ENCODE measurements around the gene PTPRN2.
"Not testable (repeated sequence)": the region's sequence is repeated elsewhere in the genome, so short reads cannot be mapped to it uniquely, and the experiment has no call there.

The PTPRN2 gene

DNA sequence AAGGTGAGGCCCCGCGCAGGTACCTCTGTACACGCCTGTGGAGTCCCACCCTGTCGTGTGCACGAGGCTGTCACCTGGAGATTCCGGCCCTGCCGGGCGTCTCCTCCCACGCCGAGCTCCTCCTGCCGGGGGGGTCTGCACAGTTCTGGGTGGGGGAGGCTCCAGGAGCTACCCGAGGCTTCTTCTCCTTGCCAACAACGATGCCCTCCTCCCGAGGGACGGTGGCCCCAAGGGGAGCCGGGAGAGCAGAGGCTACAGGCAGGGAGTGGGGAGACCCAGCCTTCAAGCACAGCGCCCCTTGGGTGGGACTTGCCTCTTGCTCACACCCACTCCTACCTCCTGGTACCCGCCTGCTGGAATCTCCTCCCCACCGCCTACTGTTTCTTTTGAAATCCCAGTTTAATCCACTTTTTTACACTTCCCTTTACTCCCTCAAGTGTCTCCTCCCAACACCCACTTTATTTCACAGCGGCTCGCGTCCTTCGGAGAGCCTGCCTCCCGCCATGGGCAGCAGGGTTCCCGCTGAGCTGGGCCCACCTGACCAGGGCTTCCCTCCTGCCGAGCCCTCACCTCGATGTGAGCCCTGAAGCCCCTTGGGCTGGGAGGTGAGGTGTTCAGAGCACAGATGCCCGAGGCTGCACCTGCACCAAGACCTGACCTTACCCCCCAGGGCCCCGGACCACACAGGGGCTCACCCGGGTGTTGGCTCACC, 912.8 kb downstream of the PTPRN2 start:
- peak; percentile 23 for DNase-seq

DNA sequence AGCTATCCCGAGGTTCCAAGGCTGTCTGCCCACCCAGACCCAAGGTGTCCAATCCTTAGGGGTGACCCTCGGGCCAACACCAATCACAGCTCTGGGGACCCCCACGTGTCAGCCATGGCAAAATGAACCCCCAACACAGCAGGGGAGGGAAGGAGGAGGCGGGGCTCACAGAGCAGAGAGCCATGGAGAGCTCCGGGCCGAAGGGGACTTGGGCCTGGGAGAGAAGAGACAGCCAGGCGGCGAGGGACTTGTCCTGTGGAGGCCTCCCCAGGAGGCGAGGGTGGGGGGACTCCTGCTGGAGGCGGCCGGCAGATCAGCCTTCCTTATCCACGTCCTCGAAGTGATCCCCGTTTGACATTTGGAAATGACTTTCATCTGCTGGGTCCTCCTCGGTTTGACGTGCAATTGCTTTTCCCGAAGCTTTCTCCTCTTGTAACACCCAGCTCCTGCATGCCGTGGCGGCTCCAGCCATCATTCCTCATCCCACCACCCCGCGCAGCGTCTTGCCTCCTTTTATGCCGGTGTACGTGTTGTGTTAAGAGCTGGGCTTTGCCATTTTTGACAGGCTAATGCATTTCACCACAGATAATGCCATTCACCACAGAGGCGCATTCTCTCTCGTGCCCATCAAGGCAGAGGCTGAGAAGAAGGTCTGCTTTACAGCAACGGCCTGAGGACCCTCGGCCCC, 913.5 kb downstream of the PTPRN2 start:
- no peak for DNase-seq

DNA sequence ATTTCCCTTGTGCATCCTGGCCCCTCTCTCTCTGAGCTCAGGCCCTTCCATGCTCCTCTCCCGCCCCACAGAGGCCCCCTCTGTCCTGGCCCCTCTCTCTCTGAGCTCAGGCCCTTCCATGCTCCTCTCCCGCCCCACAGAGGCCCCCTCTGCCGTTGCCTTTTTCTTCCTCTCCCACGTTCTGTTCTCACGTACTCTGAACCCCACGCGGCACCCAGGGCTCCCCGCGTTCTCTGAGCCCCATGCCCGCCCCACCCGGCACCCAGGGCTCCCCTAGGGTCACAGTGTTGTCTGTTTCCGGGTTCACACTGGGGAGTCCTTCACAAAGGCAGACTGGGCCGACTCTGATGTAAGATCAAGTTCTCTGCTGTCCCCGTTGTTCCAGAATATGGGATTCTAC, 914.0 kb downstream of the PTPRN2 start:
- peak; percentile 14 for DNase-seq

DNA sequence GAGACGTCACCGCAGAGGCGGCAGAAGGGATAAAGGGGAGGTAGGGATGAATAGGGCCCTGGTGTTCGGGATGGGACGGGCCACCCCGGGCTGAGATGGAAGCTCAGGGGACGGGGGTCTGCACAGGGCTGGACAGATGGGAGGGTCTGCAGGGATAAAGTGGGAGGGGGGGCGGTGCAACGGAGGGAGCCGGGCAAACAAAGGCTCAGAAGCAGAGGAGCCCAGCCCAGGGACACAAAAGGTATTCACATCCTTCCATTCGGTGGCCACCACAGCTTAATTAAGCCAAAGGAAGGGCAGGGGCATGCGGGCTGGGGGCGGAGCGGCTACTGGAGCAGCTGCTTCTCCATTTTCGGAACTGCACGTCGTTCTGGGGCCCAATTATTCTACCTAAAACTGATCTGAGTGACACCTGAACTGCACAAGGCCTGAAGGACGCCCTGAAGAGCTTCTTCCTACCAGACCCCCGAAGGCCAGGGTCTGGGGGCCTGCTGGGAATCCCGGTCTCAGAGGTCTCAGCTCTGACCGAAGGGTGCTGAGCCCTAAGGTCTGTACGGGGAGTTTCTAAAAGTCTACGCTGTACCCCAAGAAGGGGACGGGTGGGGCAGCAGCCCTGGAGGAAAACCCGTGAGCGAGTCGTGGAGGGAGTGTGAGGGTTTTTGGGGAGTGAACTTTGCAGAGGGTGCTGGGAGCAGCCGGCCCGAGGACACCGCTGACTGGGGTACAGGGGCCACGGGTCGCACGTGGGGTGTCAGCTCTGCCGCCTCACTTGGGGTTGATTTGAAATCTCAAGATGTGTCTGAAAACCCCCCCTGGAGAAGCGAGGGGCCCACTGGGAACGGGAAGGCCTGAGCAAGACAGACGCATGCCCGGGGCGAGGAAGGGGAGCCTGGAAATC, 916.0 kb downstream of the PTPRN2 start:
- peak; percentile 23 for DNase-seq

DNA sequence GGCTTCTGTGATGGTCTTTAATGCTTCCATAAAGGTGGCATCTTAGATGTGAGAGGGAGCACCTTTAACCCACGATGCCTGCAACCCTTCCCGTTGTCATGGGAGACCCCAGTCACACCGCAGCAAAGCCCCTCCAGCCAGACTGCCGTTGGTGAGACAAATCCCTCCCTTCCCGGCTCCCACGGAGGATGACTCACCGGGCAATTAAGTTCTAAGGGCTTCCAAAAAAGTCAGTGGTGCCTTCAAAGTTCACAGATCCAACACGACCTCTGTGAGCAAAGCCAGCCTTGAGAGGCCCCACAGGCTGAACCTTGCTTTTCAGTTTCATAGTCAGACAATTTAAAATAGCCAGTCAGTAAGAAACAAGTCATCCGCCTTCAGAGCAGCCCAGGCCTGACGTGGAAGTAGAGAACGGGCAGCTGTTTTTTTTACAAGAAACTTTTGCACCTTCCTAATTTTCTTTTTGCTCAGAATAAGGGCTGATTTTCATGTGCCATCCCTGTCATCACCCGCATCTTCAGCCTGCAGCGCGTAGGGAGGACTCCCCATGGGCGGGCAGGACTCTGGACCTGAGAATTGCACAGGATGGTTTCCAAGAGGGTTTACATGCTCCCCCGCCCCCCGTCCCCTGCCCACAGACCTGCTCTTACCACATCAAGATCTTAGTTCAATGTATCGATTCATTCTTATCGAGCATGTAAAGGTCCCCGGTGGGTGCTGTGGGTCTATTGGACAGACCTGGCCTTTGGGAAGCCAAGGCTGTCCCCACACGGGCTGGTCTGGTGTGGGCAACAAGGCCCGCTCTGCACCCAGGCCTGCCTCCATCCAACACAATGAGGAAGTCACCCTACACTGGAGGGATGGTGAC, 916.9 kb downstream of the PTPRN2 start:
- DNase-seq: peak; percentile 17

DNA sequence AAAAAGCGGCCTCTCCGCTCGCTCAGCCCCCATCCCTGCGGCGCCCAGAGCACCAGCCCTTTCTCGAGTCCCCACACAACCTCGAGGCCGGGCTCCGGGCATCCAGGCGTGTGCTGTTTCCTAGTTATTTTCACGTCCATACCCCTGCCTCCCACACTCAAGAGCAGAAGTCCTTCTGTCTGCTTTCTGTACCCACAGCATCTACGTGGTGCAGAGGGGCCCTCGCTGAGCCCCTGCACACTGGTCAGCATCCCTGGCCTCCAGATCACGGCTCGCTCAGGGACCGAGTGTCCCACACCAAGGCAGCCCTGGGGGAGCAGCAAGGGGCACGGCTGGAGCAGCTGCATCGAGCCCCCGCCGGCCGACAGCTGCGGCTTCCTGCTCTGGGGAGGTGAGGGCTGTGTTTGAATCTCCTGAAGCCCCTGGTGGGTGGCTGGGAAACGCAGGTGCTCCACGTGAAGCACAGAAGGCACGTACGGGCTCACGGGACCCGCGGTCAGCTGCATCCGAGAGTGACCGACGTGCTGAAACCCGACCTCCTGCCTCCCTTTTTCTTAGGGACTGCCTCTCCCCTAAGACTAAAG, 917.8 kb downstream of the PTPRN2 start:
- peak; percentile 22 for DNase-seq

DNA sequence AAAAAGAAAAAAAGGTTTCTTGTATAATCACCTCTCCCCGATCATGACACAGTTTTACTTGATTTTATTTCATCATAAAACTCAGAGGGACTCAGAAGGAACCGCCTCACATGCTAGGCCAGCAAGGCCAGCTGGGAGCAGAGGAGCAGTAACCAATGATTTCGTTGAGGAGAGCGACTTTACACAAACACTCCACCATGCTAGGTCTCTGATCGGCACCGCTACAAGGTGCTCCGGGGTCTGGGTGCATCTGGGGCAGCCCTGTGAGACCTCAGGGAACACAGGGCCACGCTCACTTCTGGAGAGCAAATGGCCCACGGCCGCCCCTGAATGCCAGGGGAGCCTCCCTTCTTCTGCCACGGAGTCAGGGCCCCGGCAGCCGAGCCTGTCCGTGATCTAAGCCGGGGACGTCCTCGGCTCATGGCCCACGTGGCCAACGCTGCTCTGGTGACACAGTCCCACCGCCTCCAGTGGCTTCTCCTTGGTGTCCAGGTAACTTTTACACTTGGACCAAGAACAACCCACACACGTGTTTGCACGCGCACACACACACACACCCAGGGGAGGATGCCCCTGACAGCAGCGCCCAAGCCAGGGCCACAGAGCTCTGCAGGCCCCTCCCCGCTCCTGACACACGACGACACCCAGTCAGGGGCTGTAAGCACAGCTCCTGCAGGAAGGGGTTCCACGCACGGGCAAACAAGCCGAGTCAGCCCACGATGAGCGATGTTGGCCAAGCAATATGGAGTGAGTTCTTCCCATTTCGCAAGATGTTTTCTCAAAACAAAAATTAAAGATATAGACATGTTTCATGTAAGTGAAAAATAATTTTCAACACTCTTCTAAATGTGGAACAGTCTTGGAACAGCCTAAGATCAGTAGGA, 918.5 kb downstream of the PTPRN2 start:
- DNase-seq: peak; percentile 7

DNA sequence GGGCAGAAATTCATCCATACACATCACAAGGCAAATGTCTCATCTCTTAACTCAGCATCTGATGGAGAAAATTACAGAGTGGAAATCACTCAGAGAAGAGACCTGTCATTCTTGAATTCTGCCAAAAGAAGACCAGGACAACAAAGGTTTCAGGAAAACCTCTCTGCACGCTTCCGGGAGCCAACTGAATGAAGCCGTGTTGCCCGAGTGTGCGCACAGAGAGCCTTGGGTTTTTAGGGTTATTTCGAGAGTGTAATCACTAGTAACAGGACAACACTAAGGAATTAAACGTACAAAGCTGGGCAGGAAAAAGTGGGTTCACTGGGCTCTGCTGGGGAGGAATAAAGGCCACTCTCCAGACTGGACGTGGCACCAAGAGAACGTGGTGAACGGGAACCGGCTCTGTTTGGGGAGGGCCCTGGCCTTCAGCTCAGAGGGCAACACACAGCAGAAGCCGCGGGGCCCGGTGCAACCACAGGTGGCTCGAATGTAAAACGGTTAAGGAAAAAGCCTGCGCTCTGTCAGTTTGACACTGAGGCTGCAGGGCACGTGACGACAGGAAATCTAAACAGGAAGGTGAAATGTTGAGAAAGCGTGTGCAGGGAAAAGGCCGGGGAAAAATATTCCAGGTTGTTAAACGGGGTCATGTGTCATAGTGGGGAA, 919.3 kb downstream of the PTPRN2 start:
- peak; percentile 13 for DNase-seq

DNA sequence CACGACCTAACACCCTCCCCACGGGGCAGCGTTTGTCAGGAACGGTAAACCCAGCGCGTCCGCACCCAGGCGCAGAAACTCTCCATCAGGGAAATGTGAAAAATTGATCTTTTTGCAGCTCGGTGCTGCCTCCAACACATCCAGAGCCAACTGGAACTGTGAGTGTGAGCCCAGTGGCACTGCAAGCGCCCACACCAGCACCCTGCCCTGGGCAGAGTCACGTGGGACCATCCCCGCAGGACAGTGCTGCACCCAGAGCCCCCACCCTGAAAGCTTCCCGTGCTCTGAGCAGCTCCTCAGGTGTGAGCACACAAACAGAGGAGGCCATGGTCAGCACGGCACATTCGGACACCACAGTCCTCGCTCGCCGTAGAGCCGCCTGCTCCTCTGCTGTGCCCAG, 919.9 kb downstream of the PTPRN2 start:
- DNase-seq: peak; percentile 3

DNA sequence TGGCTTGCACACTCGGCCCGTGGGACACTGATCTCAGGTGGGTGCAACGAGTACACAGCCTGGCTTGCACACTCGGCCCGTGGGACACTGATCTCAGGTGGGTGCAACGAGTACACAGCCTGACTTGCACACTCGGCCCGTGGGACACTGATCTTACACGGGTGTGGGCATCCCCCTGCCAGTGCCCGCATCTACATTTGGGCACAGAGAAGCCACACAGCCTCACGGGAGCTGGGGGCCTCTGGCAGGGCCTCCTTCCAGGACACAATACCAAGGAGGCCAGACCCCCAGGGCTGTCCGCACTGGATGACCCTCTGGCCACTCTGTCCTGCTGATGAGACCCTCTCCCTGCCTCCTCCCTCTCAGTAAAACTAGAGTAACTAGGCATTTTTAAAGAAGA, 920.4 kb downstream of the PTPRN2 start:
- DNase-seq: peak; percentile 13

DNA sequence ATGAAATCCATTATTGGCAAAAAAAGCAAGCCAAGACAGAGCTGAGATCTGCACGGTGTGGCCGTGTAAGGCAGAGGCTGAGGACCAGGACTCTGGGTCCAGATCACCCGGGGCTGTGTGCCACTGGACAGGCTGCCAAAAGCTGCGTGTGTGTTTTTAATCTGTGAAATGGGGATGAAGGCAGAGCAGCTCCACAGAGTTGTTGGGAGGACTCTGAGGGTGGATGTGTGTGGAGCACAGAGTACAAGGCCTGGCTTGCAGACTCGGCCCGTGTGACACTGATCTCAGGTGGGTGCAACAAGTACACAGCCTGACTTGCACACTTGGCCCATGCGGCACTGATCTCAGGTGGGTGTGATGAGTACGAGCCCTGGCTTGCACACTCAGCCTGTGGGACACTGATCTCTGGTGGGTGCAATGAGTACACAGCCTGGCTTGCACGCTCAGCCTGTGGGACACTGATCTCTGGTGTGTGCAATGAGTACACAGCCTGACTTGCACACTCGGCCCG, 921.0 kb downstream of the PTPRN2 start:
- peak; percentile 6 for DNase-seq

DNA sequence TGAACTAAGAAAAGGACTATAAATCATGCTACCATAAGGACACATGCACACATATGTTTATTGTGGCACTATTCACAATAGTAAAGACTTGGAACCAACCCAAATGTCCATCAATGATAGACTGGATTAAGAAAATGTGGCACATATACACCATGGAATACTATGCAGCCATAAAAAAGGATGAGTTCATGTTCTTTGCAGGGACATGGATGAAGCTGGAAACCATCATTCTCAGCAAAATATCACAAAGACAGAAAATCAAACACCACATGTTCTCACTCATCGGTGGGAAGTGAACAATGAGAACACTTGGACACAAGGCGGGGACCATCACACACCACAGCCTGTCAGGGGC, 922.0 kb downstream of the PTPRN2 start:
- not testable (repeated sequence) for DNase-seq

DNA sequence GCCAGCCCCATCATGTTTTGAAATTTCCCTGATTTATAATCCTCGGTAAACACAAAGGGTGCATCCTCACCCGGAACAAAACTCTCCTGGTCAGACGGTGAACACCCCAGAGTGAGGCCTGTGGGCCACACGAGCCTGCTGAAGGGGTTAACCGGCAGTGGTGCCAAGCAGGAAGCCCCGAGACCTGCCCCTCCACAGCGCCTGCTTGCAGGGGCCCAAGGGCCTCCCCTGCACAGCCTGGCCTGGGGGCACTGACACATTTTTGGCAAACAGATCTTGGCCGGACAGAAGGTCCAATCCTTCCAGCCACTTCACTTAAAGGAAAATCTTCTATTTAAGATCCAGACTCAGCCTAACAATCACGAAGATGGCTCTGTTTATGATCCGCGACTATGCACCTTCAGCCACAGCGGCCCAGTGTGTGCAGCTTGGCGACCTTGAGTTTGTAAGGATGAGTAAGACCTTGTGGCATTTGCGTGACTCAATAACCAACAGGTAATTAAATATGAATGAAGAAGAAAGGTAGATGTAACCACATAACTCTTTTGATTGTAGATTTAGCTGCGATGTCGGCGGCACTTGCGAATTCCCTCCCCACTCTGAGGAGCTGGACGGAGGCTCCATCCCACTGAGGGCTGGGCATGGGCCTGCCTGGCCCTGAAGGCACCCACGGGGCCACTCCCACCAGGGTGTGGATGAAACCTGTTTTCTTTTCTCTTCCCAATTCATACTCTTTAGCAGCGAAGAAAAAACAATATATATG, 922.6 kb downstream of the PTPRN2 start:
- DNase-seq: no peak

DNA sequence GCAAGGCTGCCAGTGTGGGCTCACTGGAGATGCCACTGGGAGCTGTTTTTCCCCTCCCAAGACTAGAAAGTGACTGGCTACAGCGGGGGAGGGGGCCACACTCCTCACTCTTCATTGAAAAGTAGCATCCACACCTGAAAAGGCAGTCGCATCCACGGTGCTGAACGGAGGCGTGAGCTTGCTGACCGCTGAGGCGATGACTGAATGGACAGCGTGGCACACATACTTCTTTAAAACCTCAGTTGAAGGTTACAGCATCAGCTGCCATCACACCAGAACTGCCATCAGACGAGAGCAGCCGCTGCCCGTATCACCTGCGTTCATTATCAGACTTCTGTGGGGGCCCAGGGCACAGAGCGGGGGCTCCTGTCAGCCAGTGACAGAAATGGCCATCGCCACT, 923.6 kb downstream of the PTPRN2 start:
- no peak for DNase-seq

DNA sequence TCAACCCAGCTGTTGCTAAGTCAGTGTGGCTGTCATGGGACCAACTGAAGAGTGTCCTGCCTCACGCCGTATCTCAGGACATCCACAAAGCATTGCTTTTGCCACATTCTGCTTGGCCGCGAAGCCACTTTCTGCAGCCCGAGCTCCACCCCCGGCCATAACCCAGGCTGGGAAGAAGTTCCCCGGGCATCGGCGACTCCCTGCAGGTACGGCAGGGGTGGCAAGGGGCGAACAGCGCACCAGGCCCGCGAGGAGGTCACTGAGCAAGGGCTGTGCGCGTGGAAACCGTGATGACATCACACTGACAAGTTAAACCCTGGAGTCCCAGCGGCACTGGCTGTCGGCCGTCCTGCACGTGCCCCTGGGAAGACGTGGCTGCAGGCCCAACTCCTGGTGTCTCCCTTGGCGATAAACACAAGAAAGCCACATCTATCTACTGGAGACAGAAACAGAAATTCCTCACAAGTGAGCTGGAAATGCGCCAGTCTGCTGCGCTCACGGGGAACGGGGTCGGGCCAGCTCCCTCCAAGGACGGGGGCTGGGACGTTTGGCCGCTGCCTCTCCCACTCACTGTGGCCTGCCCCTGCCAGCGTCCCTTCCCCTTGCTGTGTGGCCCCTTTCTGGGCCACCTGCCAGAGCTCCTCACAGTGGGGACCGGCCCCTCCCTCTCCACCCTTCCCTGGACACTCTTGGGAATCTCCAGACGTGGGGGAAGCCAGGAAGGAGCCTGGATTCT, 924.5 kb downstream of the PTPRN2 start:
- DNase-seq: peak; percentile 48

DNA sequence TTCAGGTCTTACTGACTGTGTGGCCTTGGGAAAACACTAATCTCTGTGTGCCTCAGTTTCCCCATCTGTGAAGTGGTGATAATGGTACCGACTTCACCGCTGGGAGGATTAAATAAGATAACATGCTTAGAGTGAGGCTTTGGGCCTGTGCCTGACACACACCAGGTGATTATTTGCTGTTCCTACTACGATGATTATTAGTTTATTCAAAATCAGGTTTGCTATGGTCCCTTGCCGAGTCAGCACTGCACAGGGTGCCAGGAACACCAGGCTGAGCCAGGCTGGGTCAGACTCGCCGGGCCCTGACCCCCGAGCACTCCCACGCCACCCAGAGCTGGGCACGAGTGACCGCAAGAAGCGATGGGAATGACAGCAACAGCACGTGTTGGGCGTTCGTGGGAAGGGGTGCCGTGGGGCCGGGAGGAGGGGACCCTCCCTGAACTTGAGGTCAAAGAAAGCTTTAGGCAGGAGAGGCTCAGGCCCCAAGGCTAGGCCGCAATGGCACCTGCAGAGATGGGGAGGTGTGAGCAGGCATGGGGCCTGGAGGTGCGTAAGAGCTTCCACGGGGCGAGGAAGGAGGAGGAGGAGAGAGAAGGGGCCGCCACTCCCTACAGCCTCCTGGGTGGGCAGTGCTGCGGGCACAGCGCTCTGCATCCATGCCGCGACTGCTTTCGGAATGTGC, 925.4 kb downstream of the PTPRN2 start:
- no peak for DNase-seq

DNA sequence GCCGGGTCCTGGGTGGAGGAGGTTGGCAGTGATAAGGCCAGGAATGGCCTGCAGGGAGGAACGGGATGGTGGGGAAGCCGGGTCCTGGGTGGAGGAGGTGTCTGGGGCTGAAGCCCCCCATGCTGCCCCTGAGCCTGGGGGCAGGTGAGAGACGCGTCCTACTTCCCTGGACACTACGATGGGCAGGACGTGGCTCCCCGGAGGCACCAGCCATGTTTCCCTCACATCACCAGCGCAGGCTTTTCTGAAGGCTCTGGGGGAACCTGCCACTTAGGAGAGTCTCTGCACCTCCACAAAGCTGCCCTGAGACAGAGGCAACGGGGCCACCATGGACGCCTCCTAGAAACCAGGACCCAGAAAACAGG, 926.0 kb downstream of the PTPRN2 start:
- no peak for DNase-seq

DNA sequence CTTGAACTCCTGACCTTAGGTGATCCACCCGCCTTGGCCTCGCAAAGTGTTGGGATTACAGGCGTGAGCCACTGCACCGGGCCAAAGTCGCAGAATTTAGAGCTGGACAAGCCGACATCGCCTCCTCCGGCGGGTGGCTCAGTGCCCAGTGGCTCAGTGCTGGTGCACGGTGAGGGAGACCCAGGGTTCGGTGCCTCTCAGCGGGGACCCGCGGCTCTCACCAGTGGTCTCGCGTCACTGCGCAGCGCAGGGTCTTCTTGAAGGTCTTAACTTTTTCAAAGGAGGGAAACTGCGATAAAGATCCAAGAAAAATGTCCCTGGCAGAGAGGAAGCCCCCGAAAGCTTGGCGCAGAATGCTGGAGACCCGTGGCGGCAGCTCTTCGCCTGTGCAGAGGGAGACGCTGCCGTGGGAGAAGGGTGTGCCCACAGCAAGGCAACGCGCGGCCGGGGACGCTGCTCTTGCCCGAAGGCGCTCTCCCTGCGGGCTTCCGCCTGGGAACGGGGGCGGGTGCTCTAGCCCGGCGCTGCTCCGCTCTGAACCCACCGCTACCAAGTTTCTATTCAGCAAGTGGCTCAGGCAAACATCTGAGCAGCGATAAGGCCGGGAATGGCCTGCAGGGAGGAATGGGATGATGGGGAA, 926.5 kb downstream of the PTPRN2 start:
- DNase-seq: no peak
